Mesendoderm (in vitro differentiated cells): ENCODE results near the gene RWDD2A.

ENCODE experiments used
- DNase-seq: peaks from one replicate; pipeline ENCODE4 v3.0.0; 2013
- H2AK5ac ChIP-seq: 2 replicates; pipeline ENCODE4 v1.6.1; 2013; ENCODE audit warnings: low read length, inconsistent platforms
- H2BK120ac ChIP-seq: 2 replicates; pipeline ENCODE4 v1.6.1; 2013; ENCODE audit warnings: low read depth, mild to moderate bottlenecking, low read length, moderate library complexity, mixed read lengths
- H2BK15ac ChIP-seq: replicated peaks from 2 replicates; pipeline ENCODE4 v1.6.1; 2013; ENCODE audit warnings: low read depth, mild to moderate bottlenecking, moderate library complexity
- H2BK5ac ChIP-seq: 2 replicates; pipeline ENCODE4 v1.6.1; 2013; ENCODE audit warnings: low read length, inconsistent platforms
- H3K18ac ChIP-seq: 2 replicates; pipeline ENCODE4 v1.6.1; 2013; ENCODE audit warnings: mild to moderate bottlenecking, low read length, mixed read lengths
- H3K23ac ChIP-seq: one replicate; pipeline ENCODE4 v1.6.1; 2013; ENCODE audit warnings: low read length
- H3K27ac ChIP-seq: 2 replicates; pipeline ENCODE4 v1.5.1; 2013; ENCODE audit warnings: low read depth, mild to moderate bottlenecking, inconsistent platforms, low read length, moderate library complexity
- H3K27me3 ChIP-seq: 2 replicates; pipeline ENCODE4 v1.6.1; 2013; ENCODE audit warnings: low read length, control low read depth, mild to moderate bottlenecking, inconsistent platforms; ENCODE audit not compliant: insufficient read depth, poor library complexity
- H3K36me3 ChIP-seq: 2 replicates; pipeline ENCODE4 v1.6.1; 2013; ENCODE audit warnings: low read length, inconsistent platforms; ENCODE audit not compliant: control insufficient read depth, insufficient read depth
- H3K4ac ChIP-seq: one replicate; pipeline ENCODE4 v1.6.1; 2013; ENCODE audit warnings: low read depth, mild to moderate bottlenecking, low read length, moderate library complexity
- H3K4me1 ChIP-seq: 2 replicates; pipeline ENCODE4 v1.6.1; 2013; ENCODE audit warnings: low read depth, low read length, inconsistent platforms; ENCODE audit not compliant: control insufficient read depth
- H3K4me2 ChIP-seq: 2 replicates; pipeline ENCODE4 v1.6.1; 2013; ENCODE audit warnings: low read length
- H3K4me3 ChIP-seq: 2 replicates; pipeline ENCODE4 v1.5.1; 2013; ENCODE audit warnings: mild to moderate bottlenecking, low read length
- H3K56ac ChIP-seq: one replicate; pipeline ENCODE4 v1.6.1; 2013; ENCODE audit warnings: low read length
- H3K79me1 ChIP-seq: 2 replicates; pipeline ENCODE4 v1.6.1; 2013; ENCODE audit warnings: low read length, inconsistent platforms
- H3K79me2 ChIP-seq: 2 replicates; pipeline ENCODE4 v1.6.1; 2013; ENCODE audit warnings: mild to moderate bottlenecking, low read length; ENCODE audit not compliant: control insufficient read depth, insufficient read depth
- H3K9ac ChIP-seq: 2 replicates; pipeline ENCODE4 v1.6.1; 2013; ENCODE audit warnings: low read length, inconsistent platforms
- H4K5ac ChIP-seq: one replicate; pipeline ENCODE4 v1.6.1; 2013; ENCODE audit warnings: low read length
- H4K8ac ChIP-seq: one replicate; pipeline ENCODE4 v1.6.1; 2013; ENCODE audit warnings: low read depth, mild to moderate bottlenecking, control low read depth, low read length, moderate library complexity
- WGBS: extraction: QIAGEN DNeasy Blood & Tissue Kit; methylation state at CpG from one replicate; pipeline ENCODE4 v1.1.7; 2013; ENCODE audit warnings: low lambda C conversion rate, missing lambda C conversion rate; ENCODE audit not compliant: insufficient coverage; ENCODE audit errors: extremely low coverage; 5-methylcytosine and 5-hydroxymethylcytosine counted together

The RWDD2A gene

GRCh38 chr6:83199863-83200225 lies 6.7 kb downstream of the RWDD2A start:
- no peak overlapping the region for H3K27ac ChIP-seq
- H2BK15ac ChIP-seq: no peak overlapping the region
- H3K4ac ChIP-seq: no peak overlapping the region
- H3K79me1 ChIP-seq: no peaks in the 10 kb centered on the region
- WGBS: no CpG with 5 or more reads among the region's 2 CpGs
- no peak overlapping the region for H3K9ac ChIP-seq
- H3K4me2 ChIP-seq: no peak overlapping the region
- no peaks in the 10 kb centered on the region for H3K27me3 ChIP-seq
- H3K23ac ChIP-seq: no peak overlapping the region
- no peak overlapping the region for H2BK120ac ChIP-seq
- no peak overlapping the region for H3K56ac ChIP-seq
- H2BK5ac ChIP-seq: no peak overlapping the region
- no peak overlapping the region for H3K18ac ChIP-seq
- no peak overlapping the region for H4K5ac ChIP-seq
- H3K4me3 ChIP-seq: no peak overlapping the region
- no peaks in the 10 kb centered on the region for H3K79me2 ChIP-seq
- H3K4me1 ChIP-seq: no peaks in the 10 kb centered on the region
- H2AK5ac ChIP-seq: no peak overlapping the region
- H4K8ac ChIP-seq: no peak overlapping the region
- DNase-seq: no peak
- no peaks in the 10 kb centered on the region for H3K36me3 ChIP-seq

GRCh38 chr6:83202031-83202430 lies 8.9 kb downstream of the RWDD2A start:
- Histone ChIP-seq H3K56ac (no peak overlapping the region), H3K4me3 (no peak overlapping the region), H3K4ac (no peak overlapping the region), H3K79me1 (no peaks in the 10 kb centered on the region), H3K27ac (no peak overlapping the region), H3K79me2 (no peaks in the 10 kb centered on the region), H3K23ac (no peak overlapping the region), H2BK120ac (no peak overlapping the region), H2BK15ac (no peak overlapping the region), H3K27me3 (no peaks in the 10 kb centered on the region), H3K4me1 (no peaks in the 10 kb centered on the region), H4K5ac (no peak overlapping the region), H2AK5ac (no peak overlapping the region), H3K4me2 (no peak overlapping the region), H3K36me3 (no peaks in the 10 kb centered on the region), H3K9ac (no peak overlapping the region), H2BK5ac (no peak overlapping the region), H4K8ac (no peak overlapping the region), H3K18ac (no peak overlapping the region)
- no CpG with 5 or more reads among the region's 4 CpGs for WGBS
- DNase-seq: no peak

GRCh38 chr6:83215131-83216047 lies 22.2 kb downstream of the RWDD2A start:
- Histone ChIP-seq H4K8ac (no peak overlapping the region), H3K79me1 (no peaks in the 10 kb centered on the region), H2BK15ac (no peak overlapping the region), H3K79me2 (no peaks in the 10 kb centered on the region), H3K23ac (no peak overlapping the region), H3K27me3 (no peaks in the 10 kb centered on the region), H3K4me1 (no peaks in the 10 kb centered on the region), H3K4me3 (no peak overlapping the region), H3K4ac (peak overlapping the region; percentile 36), H3K27ac (no peak overlapping the region), H2BK120ac (no peak overlapping the region), H2BK5ac (no peak overlapping the region), H3K9ac (no peak overlapping the region), H3K18ac (no peak overlapping the region), H4K5ac (no peak overlapping the region), H3K4me2 (no peak overlapping the region), H3K56ac (no peak overlapping the region), H3K36me3 (no peaks in the 10 kb centered on the region), H2AK5ac (no peak overlapping the region)
- no CpG with 5 or more reads among the region's 7 CpGs for WGBS
- peak; percentile 77 for DNase-seq

- no peak overlapping the region for H3K9ac ChIP-seq
- no peak overlapping the region for H2BK5ac ChIP-seq
- H3K23ac ChIP-seq: no peak overlapping the region
- H3K79me1 ChIP-seq: no peaks in the 10 kb centered on the region
- no peaks in the 10 kb centered on the region for H3K27me3 ChIP-seq
- H3K36me3 ChIP-seq: no peaks in the 10 kb centered on the region
- H3K4ac ChIP-seq: no peak overlapping the region
- no peak overlapping the region for H4K8ac ChIP-seq
- H3K27ac ChIP-seq: no peak overlapping the region
- H2AK5ac ChIP-seq: no peak overlapping the region
- no peak overlapping the region for H3K18ac ChIP-seq
- no peak overlapping the region for H3K4me3 ChIP-seq
- no peaks in the 10 kb centered on the region for H3K79me2 ChIP-seq
- no peak overlapping the region for H3K56ac ChIP-seq
- no peak overlapping the region for H2BK15ac ChIP-seq
- no peaks in the 10 kb centered on the region for H3K4me1 ChIP-seq
- no peak overlapping the region for H4K5ac ChIP-seq
- H3K4me2 ChIP-seq: no peak overlapping the region
- H2BK120ac ChIP-seq: no peak overlapping the region
- no peak for DNase-seq
Measured at GRCh38 chr6:83216806-83217205, 23.6 kb downstream of the RWDD2A start.

GRCh38 chr6:83218646-83219045 lies 25.5 kb downstream of the RWDD2A start:
- Histone ChIP-seq H3K56ac (no peak overlapping the region), H3K27ac (no peak overlapping the region), H3K79me1 (no peaks in the 10 kb centered on the region), H3K27me3 (no peaks in the 10 kb centered on the region), H2BK120ac (no peak overlapping the region), H3K4me3 (no peak overlapping the region), H2AK5ac (no peak overlapping the region), H3K18ac (no peak overlapping the region), H4K5ac (no peak overlapping the region), H3K4me1 (no peaks in the 10 kb centered on the region), H3K79me2 (no peaks in the 10 kb centered on the region), H3K9ac (no peak overlapping the region), H2BK15ac (no peak overlapping the region), H2BK5ac (no peak overlapping the region), H4K8ac (no peak overlapping the region), H3K36me3 (no peaks in the 10 kb centered on the region), H3K4me2 (no peak overlapping the region), H3K23ac (no peak overlapping the region), H3K4ac (no peak overlapping the region)
- DNase-seq: no peak
- WGBS: no CpG with 5 or more reads among the region's 3 CpGs

- Histone ChIP-seq H3K79me2 (no peaks in the 10 kb centered on the region), H2BK120ac (no peak overlapping the region), H4K5ac (no peak overlapping the region), H3K4me3 (no peak overlapping the region), H4K8ac (no peak overlapping the region), H2BK15ac (no peak overlapping the region), H3K18ac (no peak overlapping the region), H3K4me1 (no peaks in the 10 kb centered on the region), H3K56ac (no peak overlapping the region), H3K79me1 (no peaks in the 10 kb centered on the region), H3K27me3 (no peaks in the 10 kb centered on the region), H3K9ac (no peak overlapping the region), H3K23ac (no peak overlapping the region), H3K4me2 (no peak overlapping the region), H3K4ac (no peak overlapping the region), H3K27ac (no peak overlapping the region), H3K36me3 (no peaks in the 10 kb centered on the region), H2BK5ac (no peak overlapping the region), H2AK5ac (no peak overlapping the region)
- peak; percentile 92 for DNase-seq
Measured at GRCh38 chr6:83220121-83220520, 27.0 kb downstream of the RWDD2A start.
